Measurements from ENCODE around the gene INO80D. TPM values are rescaled to one million over a fixed set of nuclear protein-coding genes. Genes with fewer than 3 reads are reported as not detected.
"Not testable (repeated sequence)": the region's sequence is repeated elsewhere in the genome, so short reads cannot be mapped to it uniquely, and the experiment has no call there.

The INO80D gene
- total RNA-seq, 1 donor from 2014 or later, result 25.2 TPM

- Mint-ChIP-seq H3K36me3 (ENCODE audit: insufficient read depth) (no peaks in the 10 kb centered on the region), H3K27me3 (no peaks in the 10 kb centered on the region), H3K4me1 (ENCODE audit: low read depth) (peaks cover 37% of the 10 kb centered on the region), H3K27ac (peak overlapping the region; percentile 30), H3K4me3 (ENCODE audit: low read depth) (no peak overlapping the region), H3K9me3 (ENCODE audit: low read depth) (no peaks in the 10 kb centered on the region)
- no peak for DNase-seq (ENCODE audit: low spot score, unreplicated experiment)
- no peak for TF ChIP-seq CTCF (IDR thresholded peaks at IDR 0.05; ENCODE audit: unreplicated experiment)
Observed at GRCh38 chr2:206082298-206082843, 3.6 kb downstream of the INO80D start.

GRCh38 chr2:206080927-206081326 lies 5.0 kb downstream of the INO80D start:
- Mint-ChIP-seq H3K4me3 (ENCODE audit: low read depth) (no peak overlapping the region), H3K27me3 (no peaks in the 10 kb centered on the region), H3K27ac (peak overlapping the region; percentile 33), H3K36me3 (ENCODE audit: insufficient read depth) (no peaks in the 10 kb centered on the region), H3K9me3 (ENCODE audit: low read depth) (no peaks in the 10 kb centered on the region), H3K4me1 (ENCODE audit: low read depth) (peaks cover 31% of the 10 kb centered on the region)
- no peak for DNase-seq (ENCODE audit: low spot score, unreplicated experiment)
- no peak for TF ChIP-seq CTCF (IDR thresholded peaks at IDR 0.05; ENCODE audit: unreplicated experiment)

- peaks cover 31% of the 10 kb centered on the region for H3K4me1 Mint-ChIP-seq (ENCODE audit: low read depth)
- H3K9me3 Mint-ChIP-seq (ENCODE audit: low read depth), result no peaks in the 10 kb centered on the region
- DNase-seq (ENCODE audit: low spot score, unreplicated experiment), result no peak
- TF ChIP-seq CTCF (IDR thresholded peaks at IDR 0.05; ENCODE audit: unreplicated experiment), result no peak
- H3K4me3 Mint-ChIP-seq (ENCODE audit: low read depth), result no peak overlapping the region
- peak overlapping the region; percentile 35 for H3K27ac Mint-ChIP-seq
- H3K36me3 Mint-ChIP-seq (ENCODE audit: insufficient read depth), result no peaks in the 10 kb centered on the region
- no peaks in the 10 kb centered on the region for H3K27me3 Mint-ChIP-seq
Observed at GRCh38 chr2:206079699-206080465, 6.1 kb downstream of the INO80D start.

- not testable (repeated sequence) for H3K36me3 Mint-ChIP-seq (ENCODE audit: insufficient read depth); H3K27me3 Mint-ChIP-seq; H3K4me3 Mint-ChIP-seq (ENCODE audit: low read depth); H3K9me3 Mint-ChIP-seq (ENCODE audit: low read depth); DNase-seq (ENCODE audit: low spot score, unreplicated experiment); H3K27ac Mint-ChIP-seq
- peaks cover 18% of the 10 kb centered on the region for H3K4me1 Mint-ChIP-seq (ENCODE audit: low read depth)
Observed at GRCh38 chr2:206077879-206078278, 8.1 kb downstream of the INO80D start.

- no peak overlapping the region for H3K4me3 Mint-ChIP-seq (ENCODE audit: low read depth)
- no peak for DNase-seq (ENCODE audit: low spot score, unreplicated experiment)
- no peak overlapping the region for H3K27ac Mint-ChIP-seq
- no peak for TF ChIP-seq CTCF (IDR thresholded peaks at IDR 0.05; ENCODE audit: unreplicated experiment)
- peaks cover 10% of the 10 kb centered on the region for H3K4me1 Mint-ChIP-seq (ENCODE audit: low read depth)
- H3K27me3 Mint-ChIP-seq, result no peaks in the 10 kb centered on the region
- H3K36me3 Mint-ChIP-seq (ENCODE audit: insufficient read depth), result no peaks in the 10 kb centered on the region
- H3K9me3 Mint-ChIP-seq (ENCODE audit: low read depth), result no peaks in the 10 kb centered on the region
Observed at GRCh38 chr2:206075113-206075512, 10.9 kb downstream of the INO80D start.

GRCh38 chr2:206071807-206072206 lies 14.2 kb downstream of the INO80D start:
- no peak for DNase-seq (ENCODE audit: low spot score, unreplicated experiment)
- Mint-ChIP-seq H3K36me3 (ENCODE audit: insufficient read depth) (peaks cover 4% of the 10 kb centered on the region), H3K4me1 (ENCODE audit: low read depth) (no peaks in the 10 kb centered on the region), H3K4me3 (ENCODE audit: low read depth) (no peak overlapping the region), H3K27ac (peak overlapping the region; percentile 11), H3K27me3 (no peaks in the 10 kb centered on the region), H3K9me3 (ENCODE audit: low read depth) (no peaks in the 10 kb centered on the region)
- TF ChIP-seq CTCF (IDR thresholded peaks at IDR 0.05; ENCODE audit: unreplicated experiment), result no peak

Data from progenitor cell of endocrine pancreas (in vitro differentiated cells).